GM21390 (cell line): Measurements from ENCODE around the gene NIPAL1.

ENCODE experiments used
- ATAC-seq: cut with Tn5 transposase; IDR thresholded peaks from one replicate; pipeline ENCODE4 v1.9.1; 2021; ENCODE audit not compliant: unreplicated experiment

Gene NIPAL1

GRCh38 chr4:48025005-48025404, 8.4 kb downstream of the NIPAL1 start:
- ATAC-seq: no peak

DNA sequence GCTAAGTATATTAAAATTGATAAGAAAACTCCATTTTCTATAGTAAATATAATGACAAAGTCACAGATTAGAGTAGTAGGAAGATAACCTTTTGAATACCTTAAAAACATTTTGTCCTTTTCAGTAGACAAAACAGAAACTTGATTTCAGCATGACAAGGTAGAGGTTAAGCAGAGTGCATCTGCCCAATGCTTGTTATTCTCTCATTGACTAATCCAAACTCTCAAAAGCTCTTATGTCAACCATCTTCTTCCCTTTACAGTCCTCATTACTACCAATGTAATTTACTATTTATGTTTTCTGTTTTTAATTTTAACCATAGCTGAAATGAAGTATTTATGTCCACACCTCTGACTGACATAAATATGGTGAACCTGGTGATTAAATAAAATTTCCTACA, 11.1 kb downstream of the NIPAL1 start:
- ATAC-seq: peak; percentile 83

DNA sequence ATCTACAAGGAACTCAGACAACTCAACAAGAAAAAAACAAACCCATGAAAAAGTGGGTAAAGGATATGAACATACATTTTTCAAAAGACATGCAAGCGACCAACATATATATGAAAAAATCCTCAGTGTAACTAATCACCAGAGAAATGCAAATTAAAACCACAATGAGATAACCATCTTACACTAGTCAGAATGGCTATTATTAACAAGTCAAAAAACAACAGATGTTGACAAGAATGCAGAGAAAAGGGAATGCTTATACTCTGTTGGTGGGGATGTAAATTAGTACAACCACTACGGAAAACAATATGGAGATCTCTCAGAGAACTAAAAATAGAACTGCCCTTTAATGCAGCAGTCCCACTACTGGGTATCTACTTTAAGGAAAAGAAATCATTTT, 12.1 kb downstream of the NIPAL1 start:
- peak; percentile 71 for ATAC-seq

GRCh38 chr4:48030470-48030869, 13.9 kb downstream of the NIPAL1 start:
- ATAC-seq: no peak

DNA sequence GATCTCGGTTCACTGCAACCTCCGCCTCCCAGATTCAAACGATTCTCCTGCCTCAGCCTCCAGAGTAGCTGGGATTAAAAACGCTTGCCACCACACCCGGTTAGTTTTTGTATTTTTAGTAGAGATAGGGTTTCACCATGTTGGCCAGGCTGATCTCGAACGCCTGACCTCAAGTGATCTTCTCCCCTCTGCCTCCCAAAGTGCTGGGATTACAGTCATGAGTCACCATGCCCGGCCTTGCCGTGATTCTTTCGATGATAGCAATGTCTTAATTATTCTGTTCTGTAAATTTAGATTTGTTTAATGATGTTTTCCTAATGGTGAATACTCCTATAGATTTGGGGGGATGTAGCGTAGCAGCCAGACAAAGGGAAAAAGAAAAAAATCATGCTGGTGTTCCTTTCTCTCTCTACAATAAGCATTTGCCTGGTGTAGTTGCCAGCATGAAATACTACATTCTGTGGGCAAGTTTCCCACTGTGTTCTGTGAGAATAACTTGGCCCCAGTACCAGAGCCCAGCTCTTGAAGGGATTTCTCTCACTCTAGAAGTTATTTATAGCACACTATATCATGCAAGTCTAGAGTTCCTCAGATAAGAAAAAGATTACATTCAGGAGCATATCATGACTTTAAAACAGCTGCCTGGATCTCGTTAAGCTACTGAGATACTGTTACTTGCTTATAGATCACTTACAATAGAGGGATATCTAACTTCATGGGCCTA, 15.4 kb downstream of the NIPAL1 start:
- no peak for ATAC-seq

DNA sequence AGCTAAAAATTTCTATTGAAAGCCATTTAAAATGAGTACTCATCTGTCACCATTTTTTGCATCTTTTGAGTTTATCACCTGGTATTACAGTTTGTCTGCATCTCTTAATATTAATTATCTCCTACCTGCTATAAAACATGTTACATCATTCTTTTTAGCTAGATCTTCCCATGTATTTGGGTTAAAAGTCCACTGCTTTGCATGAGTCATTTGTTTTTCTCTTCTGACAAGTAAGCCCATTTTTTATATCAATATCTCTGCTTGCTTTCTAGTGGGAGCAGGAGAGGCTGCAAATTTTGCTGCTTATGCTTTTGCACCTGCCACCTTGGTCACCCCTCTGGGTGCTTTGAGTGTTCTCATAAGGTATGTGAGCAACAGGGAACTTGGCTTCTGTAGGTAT, 16.1 kb downstream of the NIPAL1 start:
- ATAC-seq: no peak

GRCh38 chr4:48033412-48033811, 16.8 kb downstream of the NIPAL1 start:
- no peak for ATAC-seq

GRCh38 chr4:48033825-48034413, 17.3 kb downstream of the NIPAL1 start:
- ATAC-seq: peak; percentile 35

GRCh38 chr4:48035952-48036351, 19.4 kb downstream of the NIPAL1 start:
- ATAC-seq: no peak

GRCh38 chr4:48037117-48037462, 20.5 kb downstream of the NIPAL1 start:
- ATAC-seq: no peak

DNA sequence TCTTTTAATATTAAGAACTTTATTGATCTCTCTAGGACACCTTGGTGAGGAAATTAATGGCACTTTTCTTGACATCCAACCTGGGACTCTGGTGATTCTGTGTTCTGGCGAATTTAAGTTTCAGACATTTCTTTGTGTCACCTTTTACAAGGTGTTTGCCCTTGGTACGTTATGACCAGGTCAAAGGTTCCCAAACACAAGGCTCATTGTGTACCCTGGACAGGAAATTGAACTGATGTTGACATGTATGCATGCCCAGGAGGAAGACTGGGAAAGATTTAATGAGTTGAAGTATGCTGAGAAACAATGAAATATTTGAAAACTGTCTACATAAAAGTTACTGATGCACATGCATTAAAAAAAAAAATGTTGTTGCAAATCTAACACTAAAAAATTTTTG, 22.1 kb downstream of the NIPAL1 start:
- no peak for ATAC-seq

DNA sequence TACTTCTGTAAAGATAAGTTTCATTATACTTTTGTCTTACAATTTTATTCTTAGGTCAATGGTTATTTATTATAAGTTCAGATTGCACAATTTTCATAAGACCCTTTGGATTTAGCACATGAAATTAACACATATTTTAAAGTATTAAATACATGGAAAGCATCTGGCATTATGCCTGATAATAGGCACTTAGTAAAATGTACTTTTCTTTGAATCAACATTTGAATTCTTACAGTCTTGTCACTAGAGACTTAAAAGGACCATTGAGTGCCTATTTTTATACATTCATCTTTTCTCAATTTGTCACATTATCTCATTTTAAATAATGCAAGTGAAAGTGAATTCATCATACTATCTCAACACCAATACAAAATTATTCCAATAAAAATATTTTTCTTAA, 23.0 kb downstream of the NIPAL1 start:
- ATAC-seq: no peak

- no peak for ATAC-seq
These were observed 25.1 kb downstream of the NIPAL1 start for GRCh38 chr4:48041535-48042137.

GRCh38 chr4:48042979-48043461, 26.4 kb downstream of the NIPAL1 start:
- ATAC-seq: peak; percentile 19

DNA sequence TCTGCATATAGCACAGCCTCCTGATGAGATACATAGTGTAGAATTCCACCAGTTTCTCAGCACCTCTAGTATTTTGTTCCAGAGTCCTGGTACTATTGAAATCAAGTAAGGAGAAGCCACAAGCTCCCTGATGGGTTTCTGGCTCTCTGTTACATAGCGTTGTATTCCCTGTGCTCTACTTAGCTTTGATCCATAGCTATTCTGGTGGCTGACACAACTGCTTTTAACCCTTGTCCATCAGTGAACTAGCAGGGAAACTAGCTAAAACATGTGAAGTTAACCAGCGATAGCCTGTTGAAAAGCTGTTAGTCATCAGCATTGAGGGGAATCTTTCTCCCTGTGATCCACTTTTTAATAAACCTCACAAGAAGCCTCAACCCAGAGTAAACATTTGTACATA, 26.9 kb downstream of the NIPAL1 start:
- no peak for ATAC-seq

GRCh38 chr4:48044298-48044697, 27.7 kb downstream of the NIPAL1 start:
- ATAC-seq: no peak

GRCh38 chr4:48046059-48046458, 29.5 kb downstream of the NIPAL1 start:
- no peak for ATAC-seq

DNA sequence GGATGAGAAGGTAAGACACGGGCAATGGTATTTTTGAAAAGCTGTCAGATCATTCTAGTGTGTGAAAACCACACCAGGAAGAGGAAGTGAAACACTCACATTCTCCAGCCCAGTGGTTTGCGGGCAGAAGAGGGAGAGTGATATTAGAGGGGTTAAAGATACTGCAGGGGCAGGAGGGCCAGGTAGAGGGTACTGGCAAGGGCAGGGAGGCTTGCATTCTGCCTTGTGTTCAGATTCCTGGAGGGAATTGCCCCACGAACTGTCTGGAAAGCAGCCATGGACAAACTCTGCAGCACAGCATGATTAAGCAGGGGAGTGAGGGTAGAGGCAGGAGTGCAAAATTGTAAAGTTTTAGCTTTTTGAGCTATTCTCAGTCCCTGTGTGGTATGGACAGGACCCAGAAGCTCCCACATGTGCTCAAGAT, 30.9 kb downstream of the NIPAL1 start:
- ATAC-seq: peak; percentile 95

DNA sequence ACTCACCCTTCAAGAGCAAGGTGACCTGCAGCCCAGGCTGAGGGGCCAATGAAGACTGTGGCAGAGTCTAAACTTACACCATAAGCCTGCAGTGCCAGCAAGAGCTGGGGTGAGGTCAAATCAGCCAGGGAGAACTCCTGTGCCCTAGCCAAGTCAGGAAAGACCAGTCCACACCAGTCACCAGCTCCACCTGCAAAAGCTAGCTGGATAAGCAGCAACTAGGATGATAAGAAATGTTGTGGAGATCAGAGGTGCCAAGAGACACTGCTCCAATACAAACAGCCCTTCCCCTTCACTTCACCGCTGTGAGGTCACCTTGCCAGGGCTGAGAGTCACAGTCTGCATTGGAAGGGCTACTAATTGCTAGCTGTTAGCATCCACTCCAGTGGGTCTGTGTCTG, 31.3 kb downstream of the NIPAL1 start:
- no peak for ATAC-seq

GRCh38 chr4:48049483-48049882, 32.9 kb downstream of the NIPAL1 start:
- ATAC-seq: no peak

- ATAC-seq: no peak
These were observed 34.5 kb downstream of the NIPAL1 start for GRCh38 chr4:48051078-48051477.
